ENCODE data around the gene TRIM66.

- no peak for TF ChIP-seq POLR2A (IDR thresholded peaks at IDR 0.05)
- TF ChIP-seq, protein P1, sequence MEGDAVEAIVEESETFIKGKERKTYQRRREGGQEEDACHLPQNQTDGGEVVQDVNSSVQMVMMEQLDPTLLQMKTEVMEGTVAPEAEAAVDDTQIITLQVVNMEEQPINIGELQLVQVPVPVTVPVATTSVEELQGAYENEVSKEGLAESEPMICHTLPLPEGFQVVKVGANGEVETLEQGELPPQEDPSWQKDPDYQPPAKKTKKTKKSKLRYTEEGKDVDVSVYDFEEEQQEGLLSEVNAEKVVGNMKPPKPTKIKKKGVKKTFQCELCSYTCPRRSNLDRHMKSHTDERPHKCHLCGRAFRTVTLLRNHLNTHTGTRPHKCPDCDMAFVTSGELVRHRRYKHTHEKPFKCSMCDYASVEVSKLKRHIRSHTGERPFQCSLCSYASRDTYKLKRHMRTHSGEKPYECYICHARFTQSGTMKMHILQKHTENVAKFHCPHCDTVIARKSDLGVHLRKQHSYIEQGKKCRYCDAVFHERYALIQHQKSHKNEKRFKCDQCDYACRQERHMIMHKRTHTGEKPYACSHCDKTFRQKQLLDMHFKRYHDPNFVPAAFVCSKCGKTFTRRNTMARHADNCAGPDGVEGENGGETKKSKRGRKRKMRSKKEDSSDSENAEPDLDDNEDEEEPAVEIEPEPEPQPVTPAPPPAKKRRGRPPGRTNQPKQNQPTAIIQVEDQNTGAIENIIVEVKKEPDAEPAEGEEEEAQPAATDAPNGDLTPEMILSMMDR (IDR thresholded peaks at IDR 0.05), result no peak
Measured at GRCh38 chr11:8640267-8640906, 42.1 kb downstream of the TRIM66 start.

Data from body of pancreas (tissue), 4 donors.